GM20431 (cell line): Measurements from ENCODE around the gene PARD3B.
"Not testable (repeated sequence)": the region's sequence is repeated elsewhere in the genome, so short reads cannot be mapped to it uniquely, and the experiment has no call there.

Experiments used
- in situ Hi-C: fragments of 300-500 bp; cut with MseI, MboI; formaldehyde crosslinking; loops from one replicate; pipeline ENCODE4 v1.15.0; 2020; ENCODE audit warnings: low sequenced_read_pairs; ENCODE audit not compliant: unreplicated experiment

Gene PARD3B

GRCh38 chr2:205193125-205193835 lies 648.0 kb downstream of the PARD3B start:
- in situ Hi-C loops: no loop called here

- in situ Hi-C loops: no loop called here
These were observed 648.6 kb downstream of the PARD3B start for GRCh38 chr2:205193836-205194228.

GRCh38 chr2:205197468-205198139 lies 652.3 kb downstream of the PARD3B start:
- in situ Hi-C loops: no loop called here

GRCh38 chr2:205198140-205198525 lies 652.9 kb downstream of the PARD3B start:
- in situ Hi-C loops: no loop called here

GRCh38 chr2:205199165-205199850 lies 654.0 kb downstream of the PARD3B start:
- in situ Hi-C loops: no loop called here

GRCh38 chr2:205210494-205210893 lies 665.2 kb downstream of the PARD3B start:
- in situ Hi-C loops: no loop called here

- in situ Hi-C loops: no loop called here
These were observed 667.1 kb downstream of the PARD3B start for GRCh38 chr2:205212357-205212756.

- in situ Hi-C loops: no loop called here
These were observed 670.8 kb downstream of the PARD3B start for GRCh38 chr2:205216092-205216491.

- in situ Hi-C loops: no loop called here
These were observed 671.3 kb downstream of the PARD3B start for GRCh38 chr2:205216580-205216979.

GRCh38 chr2:205217004-205217403 lies 671.7 kb downstream of the PARD3B start:
- in situ Hi-C loops: no loop called here

GRCh38 chr2:205218056-205218455 lies 672.8 kb downstream of the PARD3B start:
- in situ Hi-C loops: no loop called here

GRCh38 chr2:205218816-205219215 lies 673.5 kb downstream of the PARD3B start:
- in situ Hi-C loops: not testable (repeated sequence)

GRCh38 chr2:205220559-205220958 lies 675.3 kb downstream of the PARD3B start:
- in situ Hi-C loops: no loop called here

- in situ Hi-C loops: no loop called here
These were observed 686.8 kb downstream of the PARD3B start for GRCh38 chr2:205232086-205232485.

GRCh38 chr2:205235434-205235833 lies 690.2 kb downstream of the PARD3B start:
- in situ Hi-C loops: no loop called here

GRCh38 chr2:205237524-205237923 lies 692.2 kb downstream of the PARD3B start:
- in situ Hi-C loops: no loop called here

GRCh38 chr2:205245001-205245400 lies 699.7 kb downstream of the PARD3B start:
- in situ Hi-C loops: no loop called here

- in situ Hi-C loops: no loop called here
These were observed 700.4 kb downstream of the PARD3B start for GRCh38 chr2:205245652-205246051.

GRCh38 chr2:205259121-205259520 lies 713.8 kb downstream of the PARD3B start:
- in situ Hi-C loops: no loop called here

GRCh38 chr2:205261516-205262020 lies 716.3 kb downstream of the PARD3B start:
- in situ Hi-C loops: no loop called here

- in situ Hi-C loops: no loop called here
These were observed 722.0 kb downstream of the PARD3B start for GRCh38 chr2:205267323-205267722.
